Sigmoid colon (tissue), 7 donors: ENCODE data around the gene TSEN34. TPM values are rescaled to one million over a fixed set of nuclear protein-coding genes. Genes with fewer than 3 reads are reported as not detected.

Experiments
- DNase-seq: peaks from one replicate; pipeline ENCODE4 v3.0.0-alpha.2; 2019
- H3K27ac ChIP-seq, 4 donors: fragments of 200-600 bp; sonication (generic); one replicate each; pipeline ENCODE4 v1.5.1; 2016 to 2019; ENCODE audit warnings: mild to moderate bottlenecking in 1 of 4
- H3K27me3 ChIP-seq, 3 donors: fragments of 200-600 bp; sonication (generic); one replicate each; pipeline ENCODE4 v1.5.1; 2019; ENCODE audit warnings: mild to moderate bottlenecking in 1 of 3
- H3K36me3 ChIP-seq, 4 donors: fragments of 200-600 bp; sonication (generic); one replicate each; pipeline ENCODE4 v1.5.1; 2016 to 2019
- H3K4me1 ChIP-seq, 4 donors: fragments of 200-600 bp; sonication (generic); one replicate each; pipeline ENCODE4 v1.5.1; 2017 to 2019
- H3K4me3 ChIP-seq, 4 donors: fragments of 200-600 bp; sonication (generic); one replicate each; pipeline ENCODE4 v1.5.1; 2017 to 2019; ENCODE audit warnings: mild to moderate bottlenecking in 2 of 4, moderate library complexity in 1 of 4
- H3K9me3 ChIP-seq, 4 donors: fragments of 200-600 bp in 3 of 4; sonication (generic) in 3 of 4; one replicate each; pipeline versions ENCODE4 v1.5.1 to v1.6.1; 2013 to 2019
- CTCF ChIP-seq, 4 experiments: fragments of 450-650 bp in 3 of 4; fragments of 200-600 bp in 1 of 4; IDR thresholded peaks; one replicate each; pipeline ENCODE4 v1.5.1; 2016 to 2019; ENCODE audit warnings: antibody characterized with exemption in 4 of 4, mild to moderate bottlenecking in 3 of 4, moderate library complexity in 2 of 4
- EP300 ChIP-seq, 4 donors: sonication (generic); formaldehyde crosslinking; IDR thresholded peaks; one replicate each; pipeline ENCODE4 v1.6.1; 2017; ENCODE audit warnings: antibody characterized with exemption in 4 of 4
- POLR2A ChIP-seq, 2 donors: fragments of 450-650 bp; IDR thresholded peaks; one replicate each; pipeline ENCODE4 v1.6.1; 2016; ENCODE audit warnings: antibody characterized with exemption in 2 of 2, mild to moderate bottlenecking in 2 of 2, moderate library complexity in 2 of 2
- POLR2AphosphoS5 ChIP-seq, 4 donors: sonication (generic); formaldehyde crosslinking; IDR thresholded peaks; one replicate each; pipeline ENCODE4 v1.6.1; 2017; ENCODE audit warnings: antibody characterized with exemption in 4 of 4
- WGBS, 2 donors: extraction: QIAGEN DNeasy Blood & Tissue Kit; methylation state at CpG; one replicate each; pipeline ENCODE4 v1.1.7; 2013; 5-methylcytosine and 5-hydroxymethylcytosine counted together
- intact Hi-C: fragments of 100-400 bp; cut with DNase I; formaldehyde crosslinking; loops from one replicate; pipeline ENCODE4 v1.15.1; 2023
- polyA plus RNA-seq, 3 donors: library from polyadenylated mRNA; stranded (reverse); fragments of 200-250 nt; gene quantifications; one replicate each; pipeline ENCODE4 v1.2.3, GENCODE V29; 2013
- total RNA-seq, 4 donors: library from RNA; depleted of rRNA; stranded (reverse); fragments of >200 nt; gene quantifications; one replicate each; pipeline ENCODE4 v1.1.0, GENCODE V29; 2016
- donor health status: healthy with polysubstance abuse.
- donor health status: Bipolar disorder and iron deficiency.
- donor health status: healthy.

The TSEN34 gene
- 10 to 100 TPM; 41.5 to 80.9 (median 53.2) TPM for total RNA-seq
- 10 to 100 TPM; 47.3 to 61.9 (median 52.5) TPM for polyA plus RNA-seq

GRCh38 chr19:54191011-54191810, at the start of gene TSEN34:
Gene TSEN34 (plus strand): TSS chr19:54191308. CDS start chr19:54191365, 57 bp downstream.
- Histone ChIP-seq H3K9me3 (no peaks in the 10 kb centered on the region), H3K4me1 (peaks cover 0 to 28% (median 26%) of the 10 kb centered on the region in 4 donors), H3K4me3 (peak within 1 kb of the TSS; percentile 54 to 95 (median 88)), H3K36me3 (peaks cover 0 to 27% (median 4%) of the 10 kb centered on the region in 4 donors), H3K27ac (peak within 1 kb of the TSS; percentile 94 to 99 (median 98)), H3K27me3 (no peaks in the 10 kb centered on the region)
- peak; percentile 18 to 48 for TF ChIP-seq POLR2A (IDR thresholded peaks at IDR 0.05)
- no peak for TF ChIP-seq EP300 (IDR thresholded peaks at IDR 0.05)
- TF ChIP-seq POLR2AphosphoS5 (IDR thresholded peaks at IDR 0.05) = peak; percentile 66 to 90 (median 82)
- peak; percentile 81 for DNase-seq
- WGBS, 2 donors = 1% methylated on average over 77 of the region's 77 CpGs
- intact Hi-C loops = loop anchor here (10.0 kb wide), 1 partner anchor 924 kb away; the partner anchor contains the start of gene PPP1R12C

GRCh38 chr19:54141356-54141755, 49.8 kb upstream of the TSEN34 start:
- 83 to 93% methylated on average over 3 of the region's 3 CpGs for WGBS, 2 donors
- no peak for DNase-seq
- Histone ChIP-seq H3K4me3 (no peak overlapping the region), H3K9me3 (no peaks in the 10 kb centered on the region), H3K27ac (no peak overlapping the region), H3K4me1 (peaks cover 0 to 43% (median 37%) of the 10 kb centered on the region in 4 donors), H3K36me3 (peaks cover 36 to 49% (median 38%) of the 10 kb centered on the region in 4 donors), H3K27me3 (no peaks in the 10 kb centered on the region)
- TF ChIP-seq CTCF (IDR thresholded peaks at IDR 0.05) (no peak), EP300 (IDR thresholded peaks at IDR 0.05) (no peak), POLR2AphosphoS5 (IDR thresholded peaks at IDR 0.05) (no peak), POLR2A (IDR thresholded peaks at IDR 0.05) (no peak)
- intact Hi-C loops = no loop called here

- H3K36me3 ChIP-seq = peaks cover 45 to 58% (median 48%) of the 10 kb centered on the region in 4 donors
- no peak for TF ChIP-seq POLR2A (IDR thresholded peaks at IDR 0.05)
- no peak for TF ChIP-seq EP300 (IDR thresholded peaks at IDR 0.05)
- no peak for TF ChIP-seq POLR2AphosphoS5 (IDR thresholded peaks at IDR 0.05)
- TF ChIP-seq CTCF (IDR thresholded peaks at IDR 0.05) = no peak
- DNase-seq = no peak
- whole genome bisulfite sequencing, 2 donors = 85 to 89% methylated on average over 7 of the region's 7 CpGs
- peaks cover 0 to 46% (median 36%) of the 10 kb centered on the region in 4 donors for H3K4me1 ChIP-seq
- H3K27me3 ChIP-seq = no peaks in the 10 kb centered on the region
- H3K9me3 ChIP-seq = no peaks in the 10 kb centered on the region
- no peak overlapping the region for H3K27ac ChIP-seq
- no peak overlapping the region for H3K4me3 ChIP-seq
- intact Hi-C loops = no loop called here
Observed at GRCh38 chr19:54142166-54142780, 48.8 kb upstream of the TSEN34 start.

- H3K27me3 ChIP-seq = no peaks in the 10 kb centered on the region
- H3K27ac ChIP-seq = no peak overlapping the region
- no peaks in the 10 kb centered on the region for H3K9me3 ChIP-seq
- DNase-seq = no peak
- H3K36me3 ChIP-seq = peaks cover 76 to 92% (median 78%) of the 10 kb centered on the region in 4 donors
- WGBS, 2 donors = 93 to 95% methylated on average over 28 of the region's 28 CpGs
- TF ChIP-seq POLR2A (IDR thresholded peaks at IDR 0.05) (no peak), CTCF (IDR thresholded peaks at IDR 0.05) (no peak), EP300 (IDR thresholded peaks at IDR 0.05) (no peak), POLR2AphosphoS5 (IDR thresholded peaks at IDR 0.05) (no peak)
- no peak overlapping the region for H3K4me3 ChIP-seq
- peaks cover 0 to 28% (median 10%) of the 10 kb centered on the region in 4 donors for H3K4me1 ChIP-seq
- intact Hi-C loops = no loop called here
Observed at GRCh38 chr19:54145541-54146158, 45.5 kb upstream of the TSEN34 start.
